SU-DHL-6 (cell line): ENCODE measurements around the gene ORC4.

Experiments
- EZH2phosphoT487 ChIP-seq: fragments of 200-600 bp; sonication (generic), shearing (Covaris generic); conservative IDR thresholded peaks from 2 replicates; pipeline ENCODE4 v1.6.1; 2018; ENCODE audit warnings: mild to moderate bottlenecking, antibody characterized with exemption, low read length, moderate library complexity, mixed read lengths
- TF ChIP-seq, protein P1 (sequence below): fragments of 200-600 bp; sonication (generic); IDR thresholded peaks from one replicate; pipeline ENCODE4 v1.5.1; 2017; ENCODE audit warnings: antibody characterized with exemption, mild to moderate bottlenecking, low read length, moderate library complexity; ENCODE audit not compliant: insufficient read depth, poor library complexity, severe bottlenecking

DNA sequence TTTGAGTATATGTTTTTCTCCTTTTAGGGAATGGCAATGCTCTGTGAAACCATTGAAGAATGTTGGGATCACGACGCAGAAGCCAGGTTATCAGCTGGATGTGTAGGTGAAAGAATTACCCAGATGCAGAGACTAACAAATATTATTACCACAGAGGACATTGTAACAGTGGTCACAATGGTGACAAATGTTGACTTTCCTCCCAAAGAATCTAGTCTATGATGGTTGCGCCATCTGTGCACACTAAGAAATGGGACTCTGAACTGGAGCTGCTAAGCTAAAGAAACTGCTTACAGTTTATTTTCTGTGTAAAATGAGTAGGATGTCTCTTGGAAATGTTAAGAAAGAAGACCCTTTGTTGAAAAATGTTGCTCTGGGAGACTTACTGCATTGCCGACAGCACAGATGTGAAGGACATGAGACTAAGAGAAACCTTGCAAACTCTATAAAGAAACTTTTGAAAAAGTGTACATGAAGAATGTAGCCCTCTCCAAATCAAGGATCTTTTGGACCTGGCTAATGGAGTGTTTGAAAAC, 93.4 kb downstream of the ORC4 start:
- TF ChIP-seq, protein P1, sequence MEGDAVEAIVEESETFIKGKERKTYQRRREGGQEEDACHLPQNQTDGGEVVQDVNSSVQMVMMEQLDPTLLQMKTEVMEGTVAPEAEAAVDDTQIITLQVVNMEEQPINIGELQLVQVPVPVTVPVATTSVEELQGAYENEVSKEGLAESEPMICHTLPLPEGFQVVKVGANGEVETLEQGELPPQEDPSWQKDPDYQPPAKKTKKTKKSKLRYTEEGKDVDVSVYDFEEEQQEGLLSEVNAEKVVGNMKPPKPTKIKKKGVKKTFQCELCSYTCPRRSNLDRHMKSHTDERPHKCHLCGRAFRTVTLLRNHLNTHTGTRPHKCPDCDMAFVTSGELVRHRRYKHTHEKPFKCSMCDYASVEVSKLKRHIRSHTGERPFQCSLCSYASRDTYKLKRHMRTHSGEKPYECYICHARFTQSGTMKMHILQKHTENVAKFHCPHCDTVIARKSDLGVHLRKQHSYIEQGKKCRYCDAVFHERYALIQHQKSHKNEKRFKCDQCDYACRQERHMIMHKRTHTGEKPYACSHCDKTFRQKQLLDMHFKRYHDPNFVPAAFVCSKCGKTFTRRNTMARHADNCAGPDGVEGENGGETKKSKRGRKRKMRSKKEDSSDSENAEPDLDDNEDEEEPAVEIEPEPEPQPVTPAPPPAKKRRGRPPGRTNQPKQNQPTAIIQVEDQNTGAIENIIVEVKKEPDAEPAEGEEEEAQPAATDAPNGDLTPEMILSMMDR: no peak
- no peak for TF ChIP-seq EZH2phosphoT487
